ENCODE measurements around the gene POLG. TPM values are rescaled to one million over a fixed set of nuclear protein-coding genes. Genes with fewer than 3 reads are reported as not detected.

Gene POLG
- total RNA-seq, 1 donor from 2014 or later = 58.2 TPM

DNA sequence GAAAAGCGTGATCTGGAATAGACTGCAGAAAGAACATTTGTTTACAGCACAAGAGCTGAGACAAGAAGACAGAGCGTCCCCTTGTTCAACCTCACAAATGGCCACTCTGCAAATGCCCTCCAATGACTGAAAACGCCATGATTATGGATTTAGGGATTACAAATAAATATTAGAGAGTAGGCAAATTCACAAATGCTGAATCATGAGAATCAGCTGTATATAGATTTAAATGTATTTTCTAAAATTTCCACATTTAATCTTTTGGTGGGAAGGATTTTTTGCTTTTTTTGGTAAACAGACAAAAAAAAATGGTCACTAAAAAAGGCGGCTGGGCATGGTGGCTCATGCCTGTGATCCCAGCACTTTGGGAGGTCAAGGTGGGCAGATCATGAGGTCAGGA, 10.6 kb upstream of the POLG start:
- ATAC-seq (no peak), DNase-seq (no peak)
- intact Hi-C loops (cut with DNase I) = no loop called here
- Histone ChIP-seq H3K27me3 (ENCODE audit: low read depth) (peaks cover 31% of the 10 kb centered on the region), H3K4me3 (no peak overlapping the region), H3K4me1 (no peaks in the 10 kb centered on the region), H3K9me3 (no peaks in the 10 kb centered on the region), H3K36me3 (no peaks in the 10 kb centered on the region), H3K27ac (no peak overlapping the region)
- TF ChIP-seq, protein P1, sequence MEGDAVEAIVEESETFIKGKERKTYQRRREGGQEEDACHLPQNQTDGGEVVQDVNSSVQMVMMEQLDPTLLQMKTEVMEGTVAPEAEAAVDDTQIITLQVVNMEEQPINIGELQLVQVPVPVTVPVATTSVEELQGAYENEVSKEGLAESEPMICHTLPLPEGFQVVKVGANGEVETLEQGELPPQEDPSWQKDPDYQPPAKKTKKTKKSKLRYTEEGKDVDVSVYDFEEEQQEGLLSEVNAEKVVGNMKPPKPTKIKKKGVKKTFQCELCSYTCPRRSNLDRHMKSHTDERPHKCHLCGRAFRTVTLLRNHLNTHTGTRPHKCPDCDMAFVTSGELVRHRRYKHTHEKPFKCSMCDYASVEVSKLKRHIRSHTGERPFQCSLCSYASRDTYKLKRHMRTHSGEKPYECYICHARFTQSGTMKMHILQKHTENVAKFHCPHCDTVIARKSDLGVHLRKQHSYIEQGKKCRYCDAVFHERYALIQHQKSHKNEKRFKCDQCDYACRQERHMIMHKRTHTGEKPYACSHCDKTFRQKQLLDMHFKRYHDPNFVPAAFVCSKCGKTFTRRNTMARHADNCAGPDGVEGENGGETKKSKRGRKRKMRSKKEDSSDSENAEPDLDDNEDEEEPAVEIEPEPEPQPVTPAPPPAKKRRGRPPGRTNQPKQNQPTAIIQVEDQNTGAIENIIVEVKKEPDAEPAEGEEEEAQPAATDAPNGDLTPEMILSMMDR (IDR thresholded peaks at IDR 0.05) = no peak

- TF ChIP-seq, protein P1 (IDR thresholded peaks at IDR 0.05) = no peak
- ATAC-seq (no peak), DNase-seq (no peak)
- no peaks in the 10 kb centered on the region for H3K9me3 ChIP-seq
- intact Hi-C loops (cut with DNase I) = no loop called here
- H3K27me3 ChIP-seq (ENCODE audit: low read depth) = peaks cover 25% of the 10 kb centered on the region
- H3K27ac ChIP-seq = no peak overlapping the region
- no peak overlapping the region for H3K4me3 ChIP-seq
- H3K36me3 ChIP-seq = no peaks in the 10 kb centered on the region
- no peaks in the 10 kb centered on the region for H3K4me1 ChIP-seq
Observed at GRCh38 chr15:89342840-89343239, 8.2 kb upstream of the POLG start.

DNA sequence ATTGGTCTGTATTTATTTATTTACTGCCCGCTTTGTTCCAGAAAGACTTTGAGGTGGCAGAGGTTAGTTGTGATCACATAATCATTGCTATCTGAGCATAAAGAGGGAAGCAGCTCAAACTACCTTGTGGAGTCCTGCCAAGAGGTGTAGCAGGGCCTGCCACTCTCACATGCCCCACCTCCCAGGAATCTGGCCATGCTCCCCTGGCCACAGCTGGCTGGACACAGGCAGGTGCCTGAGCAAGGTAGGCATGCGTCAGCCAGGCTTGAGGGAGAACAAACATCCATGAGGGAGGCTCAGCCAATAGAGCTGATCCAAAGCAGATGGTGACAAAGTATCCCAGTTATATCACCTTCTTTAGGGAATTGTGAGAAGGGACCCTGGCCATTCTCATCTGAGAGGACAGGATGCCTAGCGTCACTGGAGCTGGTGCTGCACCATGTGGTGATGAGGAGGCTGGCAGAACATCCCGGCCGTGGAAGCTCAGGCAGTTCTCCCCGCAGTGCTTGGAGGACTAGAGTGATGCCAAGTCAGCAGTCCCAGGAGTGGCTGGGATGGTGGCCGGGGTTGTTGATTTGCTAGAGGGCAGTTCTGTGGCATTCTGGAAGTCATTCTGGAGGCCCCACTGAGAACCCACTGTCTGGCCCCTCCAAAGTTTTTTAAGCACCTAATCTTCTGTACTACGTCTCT, 6.8 kb upstream of the POLG start:
- H3K27ac ChIP-seq = no peak overlapping the region
- DNase-seq (peak; percentile 73), ATAC-seq (peak; percentile 88)
- intact Hi-C loops (cut with DNase I) = no loop called here
- no peaks in the 10 kb centered on the region for H3K4me1 ChIP-seq
- peaks cover 17% of the 10 kb centered on the region for H3K27me3 ChIP-seq (ENCODE audit: low read depth)
- no peaks in the 10 kb centered on the region for H3K36me3 ChIP-seq
- no peak overlapping the region for H3K4me3 ChIP-seq
- TF ChIP-seq, protein P1 (IDR thresholded peaks at IDR 0.05) = no peak
- H3K9me3 ChIP-seq = no peaks in the 10 kb centered on the region

GRCh38 chr15:89340573-89340972, 5.9 kb upstream of the POLG start:
- ATAC-seq = no peak
- intact Hi-C loops (cut with DNase I) = no loop called here
- Histone ChIP-seq H3K27me3 (ENCODE audit: low read depth) (peaks cover 8% of the 10 kb centered on the region), H3K36me3 (no peaks in the 10 kb centered on the region), H3K9me3 (no peaks in the 10 kb centered on the region), H3K27ac (no peak overlapping the region), H3K4me3 (no peak overlapping the region), H3K4me1 (peaks cover 4% of the 10 kb centered on the region)
- DNase-seq = no peak
- TF ChIP-seq, protein P1 (IDR thresholded peaks at IDR 0.05) = no peak

DNA sequence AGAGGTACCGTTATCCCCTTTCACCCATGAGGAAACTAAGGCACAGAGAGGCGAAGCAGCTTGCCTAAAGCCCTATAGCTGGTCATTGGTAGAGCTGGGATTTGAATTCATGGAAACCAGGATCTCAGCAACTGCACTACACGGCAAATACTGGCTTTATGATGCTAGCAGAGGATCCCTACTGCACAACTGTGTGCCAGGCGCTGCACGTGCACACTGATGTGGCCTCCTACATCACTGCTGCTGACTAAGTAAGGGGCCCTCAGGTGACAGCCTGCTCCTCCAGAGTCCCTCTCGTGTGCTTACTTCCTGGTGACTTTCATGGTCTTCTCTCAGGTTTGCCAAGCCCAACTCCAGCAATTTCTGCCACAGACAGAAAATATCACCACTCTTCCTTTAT, 3.4 kb upstream of the POLG start:
- H3K27ac ChIP-seq = no peak overlapping the region
- intact Hi-C loops (cut with DNase I) = no loop called here
- no peaks in the 10 kb centered on the region for H3K9me3 ChIP-seq
- TF ChIP-seq, protein P1 (IDR thresholded peaks at IDR 0.05) = no peak
- ATAC-seq (no peak), DNase-seq (no peak)
- H3K4me1 ChIP-seq = peaks cover 18% of the 10 kb centered on the region
- H3K27me3 ChIP-seq (ENCODE audit: low read depth) = no peaks in the 10 kb centered on the region
- no peak overlapping the region for H3K4me3 ChIP-seq
- H3K36me3 ChIP-seq = peaks cover 5% of the 10 kb centered on the region

Measured in lower lobe of right lung (tissue), 2 donors.